Endothelial cell of umbilical vein (primary cell): ENCODE measurements around the gene RNF126. TPM values are rescaled to one million over a fixed set of nuclear protein-coding genes. Genes with fewer than 3 reads are reported as not detected.

Experiments used
- BruUV-seq: library from RNA; stranded (reverse); fragments of 400-500 nt; replicated peaks from 2 replicates; lab custom pipeline; 2021; lab: Mats Ljungman, UMichigan
- CTCF ChIA-PET: fragments of 300-600, 350-600 bp; sonication (Branson Sonifier 250); formaldehyde crosslinking; loops from one replicate; lab custom pipeline; 2021; ENCODE audit warnings: antibody characterized with exemption, inconsistent platforms; lab: Charles Lee
- POLR2A ChIA-PET: fragments of 300-600, 350-600 bp; sonication (Branson Sonifier 250); formaldehyde crosslinking; loops from one replicate; lab custom pipeline; 2021; ENCODE audit warnings: antibody characterized with exemption, inconsistent platforms; lab: Charles Lee
- DNase-seq: peaks from one replicate; pipeline ENCODE4 v3.0.0-alpha.2; 2011; ENCODE audit warnings: low read depth, low spot score
- FAIRE-seq: peaks from 2 replicates; lab custom pipeline; 2011; peaks lifted over from hg19 to GRCh38; lab: Jason Lieb, UNC
- H2AFZ ChIP-seq: 2 replicates; pipeline ENCODE4 v1.6.0; 2012; ENCODE audit warnings: low read depth, low read length, control low read depth, inconsistent platforms
- H3K27ac ChIP-seq: 2 replicates; pipeline ENCODE4 v1.5.1; 2011; ENCODE audit warnings: low read depth, mild to moderate bottlenecking, control low read depth, low read length, moderate library complexity; ENCODE audit not compliant: insufficient read depth
- H3K27me3 ChIP-seq, 2 experiments: 2 replicates each; pipeline versions ENCODE4 v1.6.0 to v1.6.1; 2011; ENCODE audit warnings: low read length in 2 of 2, mixed read lengths in 1 of 2; ENCODE audit not compliant: control insufficient read depth in 2 of 2, insufficient read depth in 2 of 2
- H3K36me3 ChIP-seq, 2 experiments: 2 replicates in 1 of 2; 3 replicates in 1 of 2; pipeline ENCODE4 v1.5.1; 2011; ENCODE audit warnings: low read length in 2 of 2, mild to moderate bottlenecking in 1 of 2, moderate library complexity in 1 of 2; ENCODE audit not compliant: control insufficient read depth in 2 of 2, insufficient read depth in 2 of 2; ENCODE audit errors: extremely low read depth in 1 of 2
- H3K4me1 ChIP-seq: 3 replicates; pipeline ENCODE4 v1.5.1; 2011; ENCODE audit warnings: mild to moderate bottlenecking, low read length; ENCODE audit not compliant: control insufficient read depth, insufficient read depth; ENCODE audit errors: extremely low read depth
- H3K4me2 ChIP-seq: 2 replicates; pipeline ENCODE4 v1.6.1; 2011; ENCODE audit warnings: low read length, control low read depth, mixed read lengths; ENCODE audit not compliant: insufficient read depth
- H3K4me3 ChIP-seq, 3 experiments: fragments of 200-600 bp in 1 of 3; sonication (generic), shearing (Covaris generic) in 1 of 3; replicated peaks in 1 of 3; 2 replicates each; pipeline ENCODE4 v1.5.1; 2011 to 2016; ENCODE audit warnings: control low read depth in 3 of 3, low read length in 3 of 3, mild to moderate bottlenecking in 2 of 3, inconsistent platforms in 1 of 3, low read depth in 1 of 3, moderate library complexity in 1 of 3; ENCODE audit not compliant: insufficient read depth in 1 of 3
- H3K79me2 ChIP-seq: 2 replicates; pipeline ENCODE4 v1.6.0; 2012; ENCODE audit warnings: low read length, inconsistent platforms; ENCODE audit not compliant: control insufficient read depth, insufficient read depth
- H3K9ac ChIP-seq: replicated peaks from 2 replicates; pipeline ENCODE3; 2011; ENCODE audit warnings: low read length, control low read depth; ENCODE audit not compliant: insufficient read depth; ENCODE audit errors: extremely low read depth
- H3K9me1 ChIP-seq: replicated peaks from 3 replicates; pipeline ENCODE4 v1.6.0; 2011; ENCODE audit warnings: mild to moderate bottlenecking, low read length; ENCODE audit not compliant: control insufficient read depth, insufficient read depth; ENCODE audit errors: extremely low read depth
- H3K9me3 ChIP-seq: replicated peaks from 2 replicates; pipeline ENCODE4 v1.5.1; 2012; ENCODE audit warnings: low read length, inconsistent platforms; ENCODE audit not compliant: control insufficient read depth, insufficient read depth
- H4K20me1 ChIP-seq: replicated peaks from 2 replicates; pipeline ENCODE3; 2011; ENCODE audit warnings: mild to moderate bottlenecking, low read length; ENCODE audit not compliant: control insufficient read depth, insufficient read depth; ENCODE audit errors: extremely low read depth
- EZH2 ChIP-seq: IDR thresholded peaks from 2 replicates; pipeline ENCODE4 v1.6.1; 2012; ENCODE audit warnings: borderline replicate concordance, low read depth, mild to moderate bottlenecking, moderate library complexity, low read length, inconsistent platforms; ENCODE audit not compliant: severe bottlenecking
- FOS ChIP-seq: IDR thresholded peaks from 2 replicates; pipeline ENCODE4 v1.6.1; 2011; ENCODE audit warnings: mild to moderate bottlenecking, low read length, moderate library complexity, borderline replicate concordance; ENCODE audit not compliant: insufficient read depth
- GATA2 ChIP-seq: IDR thresholded peaks from 2 replicates; pipeline ENCODE4 v1.7.0; 2011; ENCODE audit warnings: low read depth, mild to moderate bottlenecking, moderate library complexity, mixed read lengths, low read length; ENCODE audit not compliant: insufficient read length, insufficient read depth
- JUN ChIP-seq: IDR thresholded peaks from 2 replicates; pipeline ENCODE4 v1.6.1; 2011; ENCODE audit warnings: borderline replicate concordance, low read depth; ENCODE audit not compliant: insufficient read length, insufficient read depth
- MYC ChIP-seq: IDR thresholded peaks from one replicate; pipeline ENCODE4 v1.6.1; 2011; ENCODE audit warnings: mild to moderate bottlenecking, low read depth, low read length
- POLR2A ChIP-seq: IDR thresholded peaks from 2 replicates; pipeline ENCODE4 v1.6.1; 2012; ENCODE audit warnings: low read depth, mild to moderate bottlenecking, control low read depth, low read length
- POLR2AphosphoS5 ChIP-seq: IDR thresholded peaks from 2 replicates; pipeline ENCODE4 v1.6.1; 2012; ENCODE audit warnings: low read depth, mild to moderate bottlenecking, control low read depth, low read length, moderate library complexity; ENCODE audit not compliant: insufficient read depth
- dilution Hi-C: fragments of 300-500 bp; cut with MboI; formaldehyde crosslinking; loops from one replicate; pipeline ENCODE4 v1.15.0; 2019; ENCODE audit warnings: low sequenced_read_pairs; ENCODE audit not compliant: extremely low pct_ligation_motif_present
- intact Hi-C: fragments of 100-400 bp; cut with micrococcal nuclease; formaldehyde crosslinking; loops from one replicate; pipeline ENCODE4 v1.10.0; 2022
- polyA plus RNA-seq, 4 experiments: library from polyadenylated mRNA; depleted of rRNA in 3 of 4; stranded (reverse) in 3 of 4; unstranded in 1 of 4; fragments of >200 nt; gene quantifications; 2 replicates each; pipeline versions ENCODE4 v1.2.1 to v1.2.3, GENCODE V29; 2011 to 2012; ENCODE audit warnings: missing spikeins in 1 of 4
- total RNA-seq: library from RNA; stranded (reverse); gene quantifications from 2 replicates; pipeline ENCODE4 v1.2.3, GENCODE V29; 2021
- TF ChIP-seq, protein P1 (sequence below), 2 donors: IDR thresholded peaks; 1 replicate in 1 of 2; 2 replicates in 1 of 2; pipeline ENCODE4 v1.5.1; 2011; ENCODE audit warnings: low read length in 2 of 2, mild to moderate bottlenecking in 2 of 2, moderate library complexity in 2 of 2, control low read depth in 1 of 2, inconsistent platforms in 1 of 2, low read depth in 1 of 2; ENCODE audit not compliant: insufficient read depth in 1 of 2; ENCODE audit errors: extremely low read depth in 1 of 2
- TF ChIP-seq, protein P2 (sequence below): IDR thresholded peaks from 2 replicates; pipeline ENCODE4 v1.6.1; 2011; ENCODE audit not compliant: insufficient read depth, insufficient read length

The RNF126 gene
- total and polyA plus RNA-seq, 2 donors (not counting 3 experiments of a cell fraction or from before 2014, with no cell fraction given) = 19.2 to 61.3 TPM

DNA sequence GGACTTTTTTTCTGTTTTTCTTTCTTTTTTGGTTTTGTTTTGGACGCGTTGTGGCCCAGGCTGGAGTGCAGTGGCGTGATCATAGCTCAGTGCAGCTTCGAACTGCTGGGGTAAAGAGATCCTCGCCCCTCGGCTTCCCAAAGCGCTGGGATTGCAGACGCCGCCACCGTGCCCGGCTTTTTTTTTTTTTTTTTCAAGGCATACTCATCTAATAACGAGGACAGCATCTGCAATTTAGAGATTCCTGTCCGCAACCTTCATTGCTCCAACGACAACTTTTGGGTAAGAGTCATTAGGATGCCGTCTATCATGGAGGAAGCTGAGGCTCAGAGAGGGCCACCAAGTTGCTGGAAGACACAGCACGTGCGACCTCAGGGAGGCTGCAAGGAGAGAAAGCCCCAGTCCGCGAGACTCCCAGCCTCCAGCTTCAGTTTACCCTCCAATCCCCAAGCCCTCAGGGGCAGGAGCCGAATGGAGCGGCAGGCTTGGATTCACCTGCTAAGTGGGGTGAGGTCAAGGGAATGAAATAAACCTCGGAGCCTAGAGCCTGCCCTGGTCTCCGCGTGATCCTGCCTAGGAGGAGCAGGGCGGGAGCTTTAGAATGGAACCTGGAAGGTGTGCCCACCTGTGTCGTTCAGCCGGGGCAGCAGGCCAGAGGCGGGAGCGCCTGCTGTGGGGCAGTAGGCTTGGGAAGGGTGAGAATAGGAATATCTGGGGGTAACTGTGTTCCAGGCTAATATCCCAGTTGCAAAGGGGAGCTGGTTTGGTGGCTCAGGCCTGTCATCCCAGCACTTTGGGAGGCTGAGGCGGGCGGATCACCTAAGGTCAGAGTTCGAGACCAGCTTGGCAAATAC lies 29.0 kb downstream of the RNF126 start:
- H3K4me3 ChIP-seq = peak overlapping the region; percentile 49 to 85 (median 84)
- H3K79me2 ChIP-seq = peaks cover 13% of the 10 kb centered on the region
- no peaks in the 10 kb centered on the region for H4K20me1 ChIP-seq
- peak overlapping the region; percentile 85 for H3K4me2 ChIP-seq
- TF ChIP-seq, protein P1, sequence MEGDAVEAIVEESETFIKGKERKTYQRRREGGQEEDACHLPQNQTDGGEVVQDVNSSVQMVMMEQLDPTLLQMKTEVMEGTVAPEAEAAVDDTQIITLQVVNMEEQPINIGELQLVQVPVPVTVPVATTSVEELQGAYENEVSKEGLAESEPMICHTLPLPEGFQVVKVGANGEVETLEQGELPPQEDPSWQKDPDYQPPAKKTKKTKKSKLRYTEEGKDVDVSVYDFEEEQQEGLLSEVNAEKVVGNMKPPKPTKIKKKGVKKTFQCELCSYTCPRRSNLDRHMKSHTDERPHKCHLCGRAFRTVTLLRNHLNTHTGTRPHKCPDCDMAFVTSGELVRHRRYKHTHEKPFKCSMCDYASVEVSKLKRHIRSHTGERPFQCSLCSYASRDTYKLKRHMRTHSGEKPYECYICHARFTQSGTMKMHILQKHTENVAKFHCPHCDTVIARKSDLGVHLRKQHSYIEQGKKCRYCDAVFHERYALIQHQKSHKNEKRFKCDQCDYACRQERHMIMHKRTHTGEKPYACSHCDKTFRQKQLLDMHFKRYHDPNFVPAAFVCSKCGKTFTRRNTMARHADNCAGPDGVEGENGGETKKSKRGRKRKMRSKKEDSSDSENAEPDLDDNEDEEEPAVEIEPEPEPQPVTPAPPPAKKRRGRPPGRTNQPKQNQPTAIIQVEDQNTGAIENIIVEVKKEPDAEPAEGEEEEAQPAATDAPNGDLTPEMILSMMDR (IDR thresholded peaks at IDR 0.05; ENCODE audit: extremely low read depth in 1 of 2, insufficient read depth in 1 of 2, low read depth in 1 of 2, low read length in 2 of 2) = no peak
- TF ChIP-seq JUN = no peak
- TF ChIP-seq EZH2 = no peak
- TF ChIP-seq, protein P2, sequence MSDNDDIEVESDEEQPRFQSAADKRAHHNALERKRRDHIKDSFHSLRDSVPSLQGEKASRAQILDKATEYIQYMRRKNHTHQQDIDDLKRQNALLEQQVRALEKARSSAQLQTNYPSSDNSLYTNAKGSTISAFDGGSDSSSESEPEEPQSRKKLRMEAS = no peak
- TF ChIP-seq GATA2 = no peak
- TF ChIP-seq MYC = no peak
- TF ChIP-seq POLR2AphosphoS5 = no peak
- TF ChIP-seq FOS = no peak
- no peak for TF ChIP-seq POLR2A
- peak overlapping the region; percentile 86 for H2AFZ ChIP-seq
- H3K27me3 ChIP-seq = no peaks in the 10 kb centered on the region
- dilution Hi-C loops (no loop called here), intact Hi-C loops (loop anchor here (1.0 to 2.0 kb wide), 2 partner anchors 45 to 103 kb away; partner anchors contain the start of genes CDC34 and HCN2)
- H3K27ac ChIP-seq = peak overlapping the region; percentile 48
- no TSS peak for BruUV-seq
- CTCF ChIA-PET = interaction anchor here (0.9 to 1.4 kb wide), 2 partner anchors 28 to 100 kb away, joined by 3 to 4 read pairs; no protein-coding TSS in a partner anchor
- H3K9me3 ChIP-seq = no peaks in the 10 kb centered on the region
- H3K9ac ChIP-seq = peak overlapping the region; percentile 74
- peaks cover 16% of the 10 kb centered on the region for H3K4me1 ChIP-seq
- POLR2A ChIA-PET = no interaction called here
- no peak for FAIRE-seq
- no peaks in the 10 kb centered on the region for H3K36me3 ChIP-seq
- H3K9me1 ChIP-seq = no peaks in the 10 kb centered on the region
- DNase-seq = no peak
